HG03095 (cell line): ENCODE data around the gene CTTNBP2.

Experiments
- ATAC-seq: cut with Tn5 transposase; IDR thresholded peaks from one replicate; pipeline ENCODE4 v1.9.1; 2021; ENCODE audit warnings: moderate library complexity; ENCODE audit not compliant: unreplicated experiment

The CTTNBP2 gene

GRCh38 chr7:117706210-117706609, 167.0 kb downstream of the CTTNBP2 start:
- no peak for ATAC-seq

GRCh38 chr7:117705630-117706029, 167.6 kb downstream of the CTTNBP2 start:
- no peak for ATAC-seq

- ATAC-seq: no peak
Measured at GRCh38 chr7:117704063-117704462, 169.2 kb downstream of the CTTNBP2 start.

GRCh38 chr7:117698018-117698417, 175.2 kb downstream of the CTTNBP2 start:
- ATAC-seq: no peak

GRCh38 chr7:117692338-117692737, 180.9 kb downstream of the CTTNBP2 start:
- no peak for ATAC-seq

- ATAC-seq: no peak
Measured at GRCh38 chr7:117690147-117690546, 183.1 kb downstream of the CTTNBP2 start.

- no peak for ATAC-seq
Measured at GRCh38 chr7:117689406-117689805, 183.8 kb downstream of the CTTNBP2 start.

GRCh38 chr7:117688126-117688525, 185.1 kb downstream of the CTTNBP2 start:
- no peak for ATAC-seq

GRCh38 chr7:117686311-117686935, 186.8 kb downstream of the CTTNBP2 start:
- no peak for ATAC-seq

- ATAC-seq: no peak
Measured at GRCh38 chr7:117685795-117686194, 187.4 kb downstream of the CTTNBP2 start.

- ATAC-seq: no peak
Measured at GRCh38 chr7:117683430-117684175, 189.6 kb downstream of the CTTNBP2 start.

GRCh38 chr7:117682681-117683385, 190.4 kb downstream of the CTTNBP2 start:
- no peak for ATAC-seq

GRCh38 chr7:117679120-117679519, 194.1 kb downstream of the CTTNBP2 start:
- no peak for ATAC-seq

GRCh38 chr7:117675497-117676435, 197.5 kb downstream of the CTTNBP2 start:
- ATAC-seq: no peak

- no peak for ATAC-seq
Measured at GRCh38 chr7:117674617-117675016, 198.6 kb downstream of the CTTNBP2 start.

GRCh38 chr7:117673839-117674238, 199.4 kb downstream of the CTTNBP2 start:
- peak; percentile 55 for ATAC-seq

GRCh38 chr7:117673367-117673766, 199.9 kb downstream of the CTTNBP2 start:
- ATAC-seq: no peak

- no peak for ATAC-seq
Measured at GRCh38 chr7:117672453-117672852, 200.8 kb downstream of the CTTNBP2 start.

GRCh38 chr7:117669818-117670217, 203.4 kb downstream of the CTTNBP2 start:
- no peak for ATAC-seq

- ATAC-seq: no peak
Measured at GRCh38 chr7:117667456-117667855, 205.8 kb downstream of the CTTNBP2 start.

GRCh38 chr7:117666689-117667088, 206.6 kb downstream of the CTTNBP2 start:
- ATAC-seq: no peak
